Inflammatory macrophage treated with lipopolysaccharide for 4 hours (primary cell): Measurements from ENCODE around the gene SEZ6.
A peak's percentile ranks its signal among the peaks of the same experiment; 100 is the strongest.

Experiments used
- DNase-seq: peaks from one replicate; pipeline ENCODE4 v3.0.0-alpha.2; 2020

Gene SEZ6

GRCh38 chr17:29036584-29036983 is 30.8 kb upstream of the SEZ6 start:
- no peak for DNase-seq

DNA sequence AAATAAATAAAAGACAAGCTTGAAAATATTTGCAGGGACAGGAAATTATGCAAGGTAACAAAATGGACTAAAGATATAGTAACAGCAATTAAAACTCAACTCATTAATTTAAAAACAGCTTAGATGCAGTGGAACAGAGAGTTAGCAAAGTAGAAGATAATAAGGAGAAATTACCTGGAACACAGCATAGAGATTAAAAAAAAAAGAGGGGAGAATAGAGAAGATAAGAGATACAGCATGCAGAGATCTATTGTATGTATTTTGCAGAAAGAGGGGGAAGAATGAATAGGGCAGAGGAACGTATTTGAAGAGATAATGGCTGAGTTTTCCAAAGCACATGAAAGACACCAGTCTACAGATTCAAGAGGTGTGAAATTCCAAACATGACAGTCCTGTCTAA is 28.7 kb upstream of the SEZ6 start:
- no peak for DNase-seq

DNA sequence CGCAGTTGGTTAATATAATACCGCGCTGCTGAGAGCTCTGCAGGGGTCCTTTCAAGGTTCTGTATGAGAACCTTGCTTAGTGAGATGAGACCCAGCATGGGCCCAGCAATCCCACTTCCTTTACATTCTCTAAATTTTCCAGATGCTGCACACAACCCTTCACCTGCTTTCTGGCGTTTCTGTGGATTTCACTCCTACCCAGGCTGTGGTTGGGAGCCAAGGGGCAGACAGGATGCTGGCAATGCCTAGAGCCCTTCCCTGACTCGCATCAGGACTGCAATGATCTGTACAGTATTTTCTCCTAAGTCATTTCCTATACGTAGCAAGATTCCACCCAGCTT is 27.0 kb upstream of the SEZ6 start:
- DNase-seq = no peak

- no peak for DNase-seq
Measured at GRCh38 chr17:29032013-29032856, 26.4 kb upstream of the SEZ6 start.

GRCh38 chr17:29031488-29031887 is 25.7 kb upstream of the SEZ6 start:
- peak; percentile 45 for DNase-seq

DNA sequence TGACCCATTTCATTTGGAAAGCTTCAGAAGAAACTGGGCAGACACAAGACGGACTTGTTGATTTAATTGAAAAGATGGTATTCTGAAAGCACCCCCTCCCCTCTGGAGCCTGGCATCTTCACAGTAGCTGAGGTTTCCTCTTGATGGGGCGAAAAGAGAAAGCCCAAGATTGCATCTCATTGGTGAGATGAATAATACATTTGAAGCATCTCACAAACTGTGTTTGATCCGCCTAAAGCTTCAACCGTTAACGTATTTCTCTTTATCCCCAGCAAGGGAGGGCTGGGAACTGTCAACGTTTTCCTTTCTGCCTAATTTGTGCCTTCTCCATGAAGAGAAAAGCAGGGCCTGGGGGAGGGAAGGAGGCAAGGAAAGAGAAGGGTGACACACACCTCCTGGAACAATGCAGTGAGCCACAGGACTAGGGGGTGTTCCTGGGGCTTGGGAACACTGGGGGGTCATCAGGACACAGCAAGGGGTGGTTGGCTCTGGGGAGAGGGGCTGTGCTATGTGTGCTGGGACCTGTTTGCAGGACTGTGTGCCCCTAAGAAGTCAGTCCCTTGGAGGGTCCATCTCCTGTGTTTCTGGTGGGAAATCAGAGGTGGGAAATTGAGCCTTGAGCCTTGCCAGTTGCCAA is 18.6 kb upstream of the SEZ6 start:
- DNase-seq = no peak

GRCh38 chr17:29022074-29022473 is 16.2 kb upstream of the SEZ6 start:
- DNase-seq = no peak

- DNase-seq = no peak
Measured at GRCh38 chr17:29021226-29021625, 15.4 kb upstream of the SEZ6 start.

- no peak for DNase-seq
Measured at GRCh38 chr17:29020576-29020975, 14.7 kb upstream of the SEZ6 start.

DNA sequence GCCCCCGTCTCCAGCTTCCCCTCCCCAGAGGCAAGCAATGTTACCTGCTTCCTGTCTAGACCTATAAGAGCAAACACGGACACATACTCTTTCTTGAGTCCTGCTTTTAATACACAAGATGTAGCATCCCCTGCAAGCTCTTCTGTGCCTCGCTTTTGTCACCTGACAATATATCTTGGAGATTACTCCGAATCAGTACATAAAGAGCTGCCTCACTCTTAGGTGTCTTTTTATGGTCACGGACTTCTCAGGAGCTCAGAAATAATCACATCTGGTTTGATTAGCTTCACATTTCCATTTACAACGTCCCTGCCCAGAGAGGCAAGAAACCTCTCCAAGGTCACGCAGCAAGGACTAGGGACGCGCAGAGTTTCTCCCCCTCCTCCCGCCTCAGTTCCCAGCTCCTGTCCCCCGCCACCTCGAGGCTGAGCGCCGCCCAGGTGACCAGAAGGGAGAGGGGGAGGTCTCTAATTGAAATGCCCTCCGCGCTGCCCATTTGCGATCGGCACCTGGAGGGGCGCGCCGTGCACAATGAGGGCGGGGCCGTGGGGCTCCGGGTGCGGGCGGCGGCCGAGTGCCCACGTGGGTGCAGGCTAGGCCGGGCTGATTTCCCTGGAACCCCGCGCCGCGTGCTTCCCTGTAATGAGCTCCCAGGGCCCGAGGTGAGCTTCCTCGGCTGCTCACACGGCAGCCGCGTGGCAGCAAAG is 13.8 kb upstream of the SEZ6 start:
- DNase-seq = no peak

DNA sequence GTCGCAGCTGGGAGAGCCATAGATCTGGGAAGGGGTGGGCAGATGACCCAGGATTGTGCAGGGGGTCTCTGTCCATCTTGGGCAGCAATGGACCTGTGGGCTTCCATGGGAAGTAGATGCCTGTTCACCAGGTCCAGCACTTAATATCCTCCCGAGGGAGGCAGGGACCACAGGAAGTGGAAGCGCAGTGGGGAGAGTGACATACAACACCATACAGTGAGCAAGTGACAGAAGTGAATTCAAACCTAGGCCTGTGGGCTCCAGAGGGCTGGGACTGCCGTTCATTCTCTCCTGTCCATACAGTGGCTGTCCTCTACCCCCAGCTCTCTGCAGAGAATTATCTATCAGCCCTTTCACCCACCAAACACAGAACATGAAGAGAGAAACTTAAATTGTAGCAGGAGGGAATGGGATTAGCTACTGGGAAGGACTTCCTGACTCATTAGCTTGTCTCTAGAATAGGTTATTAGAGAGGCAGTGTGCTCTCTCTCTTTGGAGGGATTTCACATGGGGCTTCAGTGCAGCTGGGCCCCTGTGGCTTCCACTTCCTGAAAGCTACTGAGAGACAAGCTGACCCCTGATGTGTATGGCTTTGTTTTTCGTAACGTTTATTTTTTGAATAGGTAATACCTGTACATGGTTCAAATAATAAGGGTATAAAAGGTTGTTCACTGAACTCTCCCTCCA is 13.1 kb upstream of the SEZ6 start:
- DNase-seq = no peak

DNA sequence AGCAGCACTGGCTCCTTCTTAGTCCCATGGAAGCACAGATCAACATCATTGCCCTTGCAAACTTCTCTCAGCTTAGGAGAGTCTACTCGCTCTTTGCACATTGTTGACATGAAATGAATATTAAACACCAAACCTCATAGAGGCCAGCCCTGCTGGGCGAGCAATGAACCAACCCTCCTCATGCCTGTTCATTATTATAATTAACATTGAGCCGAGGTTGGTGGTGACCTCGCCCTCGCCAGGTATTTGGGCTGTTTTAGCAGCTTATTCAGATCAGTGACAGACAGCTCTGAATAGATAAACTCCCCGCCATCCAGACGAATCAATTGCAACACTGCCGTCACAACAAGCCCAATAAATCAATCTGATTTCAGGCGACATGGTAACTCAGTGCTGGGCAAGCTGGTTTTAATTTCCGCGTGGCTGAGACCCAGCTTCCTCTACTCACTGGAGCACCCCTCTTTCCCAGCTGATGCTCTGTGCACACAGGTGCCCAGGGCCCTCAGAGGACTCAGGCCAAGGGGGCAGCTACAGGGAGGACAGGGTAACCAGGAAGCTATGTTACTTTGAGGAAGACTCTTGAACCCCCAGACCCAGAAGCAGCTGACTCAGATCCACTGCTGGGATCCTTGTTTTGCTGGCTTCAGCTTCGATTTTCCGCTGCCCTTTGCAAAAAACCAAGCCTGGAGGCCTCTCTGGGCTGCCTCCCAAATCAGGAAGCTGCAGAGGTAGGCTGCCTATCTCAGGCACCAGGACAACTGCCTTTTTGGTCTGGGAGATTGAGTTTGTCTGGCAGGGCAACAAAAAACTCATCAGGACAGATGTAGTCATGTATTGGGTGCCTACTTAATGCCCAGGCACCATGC is 10.7 kb upstream of the SEZ6 start:
- DNase-seq = no peak

GRCh38 chr17:29014716-29015115 is 8.9 kb upstream of the SEZ6 start:
- DNase-seq = no peak

- no peak for DNase-seq
Measured at GRCh38 chr17:29012535-29012934, 6.7 kb upstream of the SEZ6 start.

- no peak for DNase-seq
Measured at GRCh38 chr17:29010586-29010985, 4.8 kb upstream of the SEZ6 start.

GRCh38 chr17:29010129-29010528 is 4.3 kb upstream of the SEZ6 start:
- no peak for DNase-seq

DNA sequence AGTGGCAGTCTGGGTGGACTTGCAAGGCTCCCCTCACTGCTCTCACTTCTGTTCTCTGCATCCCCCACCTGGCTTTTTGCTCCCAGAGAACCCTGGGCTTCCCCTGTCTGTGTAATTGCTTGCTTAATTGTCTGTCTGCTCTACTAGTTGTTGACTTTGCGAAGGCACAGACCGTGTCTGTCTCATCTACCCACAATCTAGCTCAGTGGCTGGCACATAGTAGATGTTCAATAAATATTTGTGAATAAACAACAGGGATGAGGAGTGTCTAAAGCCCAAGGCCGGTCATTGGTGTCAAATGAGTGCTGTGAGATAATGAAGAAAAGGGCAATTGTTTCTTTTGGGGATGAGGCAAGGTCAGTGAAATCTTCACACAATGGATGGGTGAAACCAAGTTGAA is 2.8 kb upstream of the SEZ6 start:
- no peak for DNase-seq

DNA sequence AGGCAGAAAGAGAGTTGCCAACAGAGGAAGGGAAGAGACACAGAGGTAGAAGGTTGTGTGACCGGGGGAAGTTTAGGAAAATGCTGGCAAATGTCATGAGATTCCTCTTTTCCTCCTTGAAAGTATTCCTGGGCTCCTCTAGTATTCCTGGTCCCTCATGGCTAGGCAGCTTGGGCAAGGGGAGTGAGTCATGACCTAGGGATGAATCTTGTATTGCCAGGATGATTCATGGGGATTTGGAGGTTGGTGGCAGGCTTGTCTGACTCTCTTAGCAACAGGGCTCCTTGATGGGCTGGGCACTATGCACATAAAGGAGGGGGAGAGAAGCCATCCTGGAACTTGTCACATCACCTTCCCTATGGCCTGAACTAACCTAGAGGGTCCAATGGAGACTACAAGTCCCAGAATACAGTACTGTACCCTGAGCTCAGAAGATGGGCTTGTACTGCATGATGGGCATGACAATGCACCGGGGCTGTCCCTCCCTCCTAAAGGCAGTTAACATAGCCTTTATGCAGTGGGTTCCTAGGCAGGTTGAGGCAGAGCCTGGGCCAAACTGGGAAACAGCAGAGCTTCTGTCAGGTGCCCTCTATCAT is 2.1 kb upstream of the SEZ6 start:
- no peak for DNase-seq

- DNase-seq = no peak
Measured at GRCh38 chr17:29007456-29007855, 1.6 kb upstream of the SEZ6 start.

- no peak for DNase-seq
Measured at GRCh38 chr17:29004081-29004692, 1.6 kb downstream of the SEZ6 start.

DNA sequence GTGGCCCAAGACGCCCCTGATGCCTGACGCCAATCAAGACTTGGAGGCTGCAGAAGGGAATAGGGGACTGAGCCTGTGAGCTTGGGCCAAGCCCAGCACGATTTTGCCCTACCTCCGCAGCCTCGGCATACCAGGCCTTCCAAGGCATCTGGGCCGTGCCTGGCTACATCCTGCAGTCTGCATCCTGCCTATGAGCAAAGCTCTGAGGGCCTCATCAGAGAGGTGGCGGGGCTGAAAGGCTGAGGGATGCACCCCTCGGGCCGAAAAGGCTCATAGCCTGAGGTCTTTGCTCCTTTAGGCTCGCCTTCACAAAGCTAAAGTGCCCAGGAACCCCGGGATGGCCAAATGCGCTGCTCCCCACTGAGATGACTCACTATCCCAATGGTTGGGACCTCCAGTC is 2.5 kb downstream of the SEZ6 start:
- no peak for DNase-seq

GRCh38 chr17:29002811-29003210 is 3.0 kb downstream of the SEZ6 start:
- no peak for DNase-seq
